ENCODE measurements around the gene CLEC2D.

CLEC2D gene, protein sequence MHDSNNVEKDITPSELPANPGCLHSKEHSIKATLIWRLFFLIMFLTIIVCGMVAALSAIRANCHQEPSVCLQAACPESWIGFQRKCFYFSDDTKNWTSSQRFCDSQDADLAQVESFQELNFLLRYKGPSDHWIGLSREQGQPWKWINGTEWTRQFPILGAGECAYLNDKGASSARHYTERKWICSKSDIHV

DNA sequence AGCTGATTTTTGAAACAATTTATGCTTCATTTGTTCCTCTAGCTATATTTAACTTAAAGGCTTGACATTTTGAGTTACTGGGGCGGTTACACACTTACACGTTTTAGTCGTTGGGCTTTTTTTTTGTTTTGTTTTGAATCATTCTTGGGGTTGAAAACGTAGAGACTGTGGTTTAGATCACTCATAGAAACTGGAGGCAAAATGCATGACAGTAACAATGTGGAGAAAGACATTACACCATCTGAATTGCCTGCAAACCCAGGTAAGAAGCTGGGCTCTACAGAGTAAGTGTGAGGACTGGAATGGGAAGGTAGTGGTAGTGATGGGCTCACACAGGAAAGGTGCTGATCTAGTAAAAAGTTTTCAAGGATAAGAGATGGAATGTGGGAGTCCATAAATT, at the start of gene CLEC2D:
Gene CLEC2D, plus strand, starts transcription at position 180 of the 400 bp plus-strand sequence. Its CDS starts 22 bp downstream, at position 202.
- CTCF ChIA-PET = interaction anchor here (1.0 kb wide), 1 partner anchor 39 kb away, joined by 3 read pairs; no protein-coding TSS in a partner anchor
- no peak for DNase-seq (ENCODE audit: low read depth, low spot score)
- POLR2A ChIA-PET = no interaction called here
- H3K4me3 ChIP-seq (ENCODE audit: low read depth, low read length) = no peak within 1 kb of the TSS
- TF ChIP-seq, protein P1, sequence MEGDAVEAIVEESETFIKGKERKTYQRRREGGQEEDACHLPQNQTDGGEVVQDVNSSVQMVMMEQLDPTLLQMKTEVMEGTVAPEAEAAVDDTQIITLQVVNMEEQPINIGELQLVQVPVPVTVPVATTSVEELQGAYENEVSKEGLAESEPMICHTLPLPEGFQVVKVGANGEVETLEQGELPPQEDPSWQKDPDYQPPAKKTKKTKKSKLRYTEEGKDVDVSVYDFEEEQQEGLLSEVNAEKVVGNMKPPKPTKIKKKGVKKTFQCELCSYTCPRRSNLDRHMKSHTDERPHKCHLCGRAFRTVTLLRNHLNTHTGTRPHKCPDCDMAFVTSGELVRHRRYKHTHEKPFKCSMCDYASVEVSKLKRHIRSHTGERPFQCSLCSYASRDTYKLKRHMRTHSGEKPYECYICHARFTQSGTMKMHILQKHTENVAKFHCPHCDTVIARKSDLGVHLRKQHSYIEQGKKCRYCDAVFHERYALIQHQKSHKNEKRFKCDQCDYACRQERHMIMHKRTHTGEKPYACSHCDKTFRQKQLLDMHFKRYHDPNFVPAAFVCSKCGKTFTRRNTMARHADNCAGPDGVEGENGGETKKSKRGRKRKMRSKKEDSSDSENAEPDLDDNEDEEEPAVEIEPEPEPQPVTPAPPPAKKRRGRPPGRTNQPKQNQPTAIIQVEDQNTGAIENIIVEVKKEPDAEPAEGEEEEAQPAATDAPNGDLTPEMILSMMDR (IDR thresholded peaks at IDR 0.05; ENCODE audit: insufficient read depth, low read length, missing control alignments) = no peak

DNA sequence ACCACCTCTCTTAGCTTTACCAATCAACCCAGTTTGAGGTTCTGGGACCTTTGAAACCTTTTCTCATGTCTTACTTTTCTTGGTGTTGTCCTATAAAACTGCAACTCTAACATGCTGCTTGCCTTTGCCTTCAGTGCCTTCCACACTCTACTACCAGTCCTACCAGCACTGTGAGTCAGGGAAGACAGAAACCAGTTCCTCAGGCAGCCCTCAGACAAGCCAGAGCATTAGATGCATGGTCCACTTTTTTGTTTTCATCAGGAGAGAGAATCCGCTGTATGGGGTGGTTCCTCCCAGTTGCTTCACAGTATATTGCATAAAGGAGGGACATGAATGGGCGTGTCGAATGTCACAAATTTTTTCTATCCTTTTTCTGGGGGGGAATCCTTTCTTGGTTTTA, 44.5 kb upstream of the CLEC2D start:
- ChIA-PET CTCF (interaction anchor here (1.7 to 3.6 kb wide), 4 partner anchors 9 to 126 kb away, joined by 4 to 8 read pairs (median 7); no protein-coding TSS in a partner anchor), POLR2A (no interaction called here)
- TF ChIP-seq, protein P1 (IDR thresholded peaks at IDR 0.05; ENCODE audit: insufficient read depth, low read length, missing control alignments) = no peak
- H3K4me3 ChIP-seq (ENCODE audit: low read depth, low read length) = no peak overlapping the region
- no peak for DNase-seq (ENCODE audit: low read depth, low spot score)

DNA sequence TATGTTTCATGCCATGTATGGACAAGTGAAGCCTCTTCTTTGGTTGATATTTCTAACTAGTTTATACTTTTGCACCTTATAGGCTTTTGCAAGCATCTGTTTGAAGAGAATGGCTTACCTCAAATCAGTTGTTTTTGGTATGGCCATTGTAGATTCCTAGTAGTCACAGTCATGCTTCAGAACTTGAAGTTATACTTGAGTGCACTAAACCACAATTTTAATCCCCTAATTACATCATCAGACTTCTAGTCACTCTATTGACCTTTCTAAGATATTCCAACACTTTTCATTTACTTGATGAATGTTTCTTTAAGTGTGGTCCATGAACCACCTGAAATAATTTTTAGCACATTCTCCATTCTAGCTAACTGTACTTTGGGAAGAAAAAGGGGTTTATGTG, 43.2 kb upstream of the CLEC2D start:
- DNase-seq (ENCODE audit: low read depth, low spot score) = no peak
- CTCF ChIA-PET = interaction anchor here (1.7 to 3.6 kb wide), 3 partner anchors 8 to 122 kb away, joined by 4 to 8 read pairs (median 6); no protein-coding TSS in a partner anchor
- H3K4me3 ChIP-seq (ENCODE audit: low read depth, low read length) = no peak overlapping the region
- POLR2A ChIA-PET = no interaction called here
- TF ChIP-seq, protein P1 (IDR thresholded peaks at IDR 0.05; ENCODE audit: insufficient read depth, low read length, missing control alignments) = no peak

DNA sequence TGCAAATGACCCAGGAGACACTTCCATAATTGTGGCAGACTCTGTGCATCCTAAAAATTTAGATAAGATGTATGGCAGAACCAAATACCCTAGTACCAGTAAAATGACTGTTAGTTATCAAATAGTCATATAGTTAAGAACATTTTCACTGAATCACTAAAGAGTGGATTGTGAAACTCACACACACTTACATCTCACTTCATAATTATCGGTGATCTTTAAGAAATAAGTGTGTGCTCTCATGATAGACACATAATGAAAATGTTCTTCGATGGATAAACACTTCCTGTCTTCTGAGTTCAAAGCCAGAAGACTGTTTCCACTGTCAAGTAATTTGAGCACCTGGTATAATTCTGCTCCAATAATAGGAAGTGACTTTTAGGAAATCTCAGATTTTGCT, 42.7 kb upstream of the CLEC2D start:
- POLR2A ChIA-PET = no interaction called here
- CTCF ChIA-PET = interaction anchor here (3.6 kb wide), 1 partner anchor 81 kb away, joined by 8 read pairs; no protein-coding TSS in a partner anchor
- no peak overlapping the region for H3K4me3 ChIP-seq (ENCODE audit: low read depth, low read length)
- TF ChIP-seq, protein P1 (IDR thresholded peaks at IDR 0.05; ENCODE audit: insufficient read depth, low read length, missing control alignments) = no peak
- DNase-seq (ENCODE audit: low read depth, low spot score) = no peak

DNA sequence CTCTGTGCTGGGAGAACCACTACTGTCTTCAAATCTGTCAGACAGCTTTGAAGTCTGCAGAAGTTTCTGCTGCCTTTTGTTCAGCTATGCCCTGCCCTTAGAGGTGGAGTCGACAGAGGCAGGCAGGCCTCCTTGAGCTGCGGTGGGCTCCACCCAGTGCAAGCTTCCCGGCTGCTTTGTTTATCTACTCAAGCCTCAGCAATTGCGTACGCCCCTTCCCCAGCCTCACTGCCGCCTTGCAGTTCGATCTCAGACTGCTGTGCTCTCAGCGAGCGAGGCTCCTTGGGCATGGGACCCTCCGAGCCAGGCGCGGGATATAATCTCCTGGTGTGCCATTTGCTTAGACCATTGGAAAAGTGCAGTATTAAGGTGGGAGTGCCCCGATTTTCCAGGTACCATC, 36.7 kb upstream of the CLEC2D start:
- ChIA-PET CTCF (interaction anchor here (1.2 to 17.1 kb wide), 4 partner anchors 9 to 76 kb away, joined by 4 to 245 read pairs (median 12); no protein-coding TSS in a partner anchor), POLR2A (no interaction called here)
- DNase-seq (ENCODE audit: low read depth, low spot score) = no peak
- H3K4me3 ChIP-seq (ENCODE audit: low read depth, low read length) = no peak overlapping the region
- TF ChIP-seq, protein P1 (IDR thresholded peaks at IDR 0.05; ENCODE audit: insufficient read depth, low read length, missing control alignments) = no peak

DNA sequence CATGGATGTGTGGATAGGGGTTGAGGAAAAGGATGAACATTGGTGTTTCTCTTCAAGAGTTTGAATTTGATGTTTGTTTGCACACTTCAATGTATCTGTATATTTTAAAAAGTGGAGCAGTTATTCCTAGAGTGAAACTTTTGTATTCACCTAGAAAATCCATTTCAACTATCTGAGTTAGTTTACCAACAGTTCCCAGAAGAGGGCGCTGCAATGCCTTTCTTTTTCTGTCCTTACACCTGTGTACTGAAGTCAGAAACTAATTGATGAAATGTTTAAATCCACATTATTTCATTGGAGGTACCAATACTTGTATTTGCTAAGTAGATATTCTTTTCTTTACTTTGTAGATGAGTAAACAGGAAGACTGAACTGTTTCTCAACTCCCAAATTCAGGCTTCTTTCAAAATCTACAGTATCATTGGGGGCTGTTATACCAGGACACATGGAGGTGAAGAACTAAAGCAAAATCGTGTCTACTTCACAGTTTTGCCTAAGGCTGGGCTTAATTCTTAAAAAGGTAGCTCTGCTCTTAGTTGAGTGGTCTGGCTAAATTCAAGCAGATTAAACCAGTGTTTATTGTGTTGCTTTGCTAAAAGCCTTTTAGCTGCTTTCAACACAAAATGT, 35.2 kb upstream of the CLEC2D start:
- no peak for DNase-seq (ENCODE audit: low read depth, low spot score)
- ChIA-PET CTCF (interaction anchor here (0.7 to 17.1 kb wide), 13 partner anchors 9 to 304 kb away, joined by 3 to 245 read pairs (median 4); no protein-coding TSS in a partner anchor), POLR2A (no interaction called here)
- TF ChIP-seq, protein P1 (IDR thresholded peaks at IDR 0.05; ENCODE audit: insufficient read depth, low read length, missing control alignments) = peak; percentile 57
- H3K4me3 ChIP-seq (ENCODE audit: low read depth, low read length) = no peak overlapping the region

Data from AG04449 (cell line).